Activated CD4-positive, CD25-positive, alpha-beta regulatory T cell treated with anti-CD3 and anti-CD28 coated beads, Interleukin-2, amount 50 U/mL, for 72 hours (primary cell): ENCODE data around the gene SET.

Experiments
- DNase-seq: peaks from one replicate; pipeline ENCODE4 v3.0.0; 2021

The SET gene

GRCh38 chr9:128713941-128714573 is 25.0 kb downstream of the SET start:
- DNase-seq = no peak

GRCh38 chr9:128714586-128715435 is 25.8 kb downstream of the SET start:
- no peak for DNase-seq

DNA sequence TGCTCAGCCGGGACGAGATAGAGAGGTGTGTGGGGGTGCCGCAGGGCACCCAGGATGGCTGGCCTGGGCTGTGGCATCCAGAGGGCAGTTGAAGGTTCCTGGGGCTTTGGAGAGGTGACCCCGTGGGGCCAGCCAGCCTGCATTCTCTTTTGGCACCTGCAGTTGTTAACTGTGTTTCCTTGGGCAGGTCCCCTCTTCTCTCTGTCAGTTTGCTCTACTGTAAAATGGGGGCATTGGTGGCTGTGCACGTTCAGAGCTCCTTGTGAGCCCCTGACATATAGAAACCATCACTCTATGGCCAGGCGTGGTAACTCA is 26.4 kb downstream of the SET start:
- no peak for DNase-seq

GRCh38 chr9:128716581-128717254 is 27.7 kb downstream of the SET start:
- DNase-seq = no peak

GRCh38 chr9:128718047-128718446 is 29.0 kb downstream of the SET start:
- DNase-seq = no peak

DNA sequence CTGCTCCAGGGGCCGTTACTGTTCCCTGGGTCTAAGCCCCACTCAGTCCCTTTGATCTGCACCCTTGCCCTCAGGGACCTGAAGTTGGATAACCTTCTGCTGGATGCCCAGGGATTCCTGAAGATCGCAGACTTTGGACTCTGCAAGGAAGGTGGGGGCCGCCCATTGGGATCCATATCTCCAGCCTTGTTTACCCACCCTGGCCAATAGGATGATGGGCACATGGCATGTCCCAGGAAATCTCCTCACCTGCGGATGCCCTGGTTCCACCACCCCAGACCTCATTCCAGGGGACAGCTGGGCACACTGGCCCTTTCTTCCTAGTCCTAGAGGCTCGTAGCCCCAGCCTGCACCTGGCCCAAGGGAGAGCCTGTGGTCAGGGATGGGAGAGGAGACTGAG is 29.5 kb downstream of the SET start:
- no peak for DNase-seq

- DNase-seq = no peak
These were observed 31.0 kb downstream of the SET start for GRCh38 chr9:128719919-128720605.

GRCh38 chr9:128720841-128721486 is 31.9 kb downstream of the SET start:
- DNase-seq = no peak

GRCh38 chr9:128721487-128722010 is 32.5 kb downstream of the SET start:
- DNase-seq = no peak

GRCh38 chr9:128722380-128723351 is 33.6 kb downstream of the SET start:
- no peak for DNase-seq

GRCh38 chr9:128723352-128723865 is 34.4 kb downstream of the SET start:
- no peak for DNase-seq

DNA sequence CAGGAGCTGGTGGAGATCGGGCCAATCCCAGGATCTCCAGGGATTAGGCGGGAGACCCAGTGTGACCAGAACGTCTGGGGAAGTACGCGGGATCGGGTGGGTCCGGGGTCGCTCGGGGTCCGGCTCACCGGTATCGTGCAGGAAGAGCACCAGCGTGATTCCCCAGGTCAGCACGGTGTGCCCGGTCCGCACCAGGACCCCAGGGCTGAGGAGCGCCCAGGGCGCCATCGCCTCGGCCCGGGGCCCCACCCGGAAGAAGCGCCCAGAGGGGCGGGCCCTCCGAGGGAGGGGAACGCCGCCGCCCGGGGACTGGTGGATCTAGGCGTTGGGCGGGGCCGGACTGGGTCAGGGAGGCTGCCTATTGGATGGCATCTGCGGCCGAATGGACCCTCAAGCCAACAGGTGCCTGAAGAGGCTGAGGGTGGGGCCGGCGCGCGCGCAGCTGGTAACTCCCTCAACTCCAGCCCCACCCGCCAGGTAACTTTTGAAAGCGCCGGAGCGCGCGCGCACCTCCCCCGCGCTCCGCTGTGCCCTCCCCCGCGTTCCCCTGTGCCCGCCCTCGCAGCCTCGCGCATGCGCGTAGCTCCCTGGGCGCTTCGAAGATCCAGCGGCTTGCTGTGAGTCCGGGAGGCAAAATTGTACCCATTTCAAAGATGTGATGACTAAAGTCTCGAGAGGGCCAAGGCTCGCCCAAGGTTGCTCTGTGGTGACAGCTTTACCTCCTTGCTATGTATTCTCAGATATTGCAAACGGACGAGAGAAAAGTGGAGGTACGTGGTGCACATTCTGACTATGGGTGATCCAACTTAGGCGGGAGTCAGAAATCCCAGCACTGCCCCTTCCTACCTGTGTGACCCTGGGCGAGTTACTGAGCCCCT is 35.1 kb downstream of the SET start, which contains the start of gene ZDHHC12:
Gene ZDHHC12, minus strand, starts transcription at position 262 of the 878 bp plus-strand sequence. Its CDS starts 34 bp downstream, at position 228.
- peak; percentile 98 for DNase-seq

DNA sequence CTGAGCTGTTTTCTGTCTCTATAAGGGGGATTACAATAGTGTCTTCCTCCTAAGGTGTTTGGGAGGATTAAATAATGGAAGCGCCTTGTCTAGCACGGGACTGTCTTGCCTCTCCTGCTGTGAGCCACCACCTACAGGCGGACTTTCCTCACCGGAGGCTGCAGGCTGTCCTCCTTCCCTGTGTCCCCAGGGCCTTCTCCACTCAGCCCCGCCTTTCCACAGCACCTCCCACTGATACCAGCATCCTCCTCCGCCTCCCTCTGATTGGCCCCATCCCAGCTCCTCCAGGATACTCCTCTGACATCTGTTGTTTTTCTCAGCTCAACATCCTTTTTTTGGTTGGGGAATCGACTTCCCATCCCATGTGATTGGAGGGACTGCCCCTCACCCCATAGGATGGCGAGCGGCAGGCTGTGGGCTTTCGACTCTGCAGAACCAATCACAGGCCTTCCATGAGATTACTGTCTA is 35.8 kb downstream of the SET start:
- peak; percentile 52 for DNase-seq

- no peak for DNase-seq
These were observed 38.7 kb downstream of the SET start for GRCh38 chr9:128727640-128728248.

GRCh38 chr9:128728298-128728697 is 39.3 kb downstream of the SET start:
- DNase-seq = no peak

GRCh38 chr9:128729302-128729701 is 40.3 kb downstream of the SET start:
- DNase-seq = no peak

DNA sequence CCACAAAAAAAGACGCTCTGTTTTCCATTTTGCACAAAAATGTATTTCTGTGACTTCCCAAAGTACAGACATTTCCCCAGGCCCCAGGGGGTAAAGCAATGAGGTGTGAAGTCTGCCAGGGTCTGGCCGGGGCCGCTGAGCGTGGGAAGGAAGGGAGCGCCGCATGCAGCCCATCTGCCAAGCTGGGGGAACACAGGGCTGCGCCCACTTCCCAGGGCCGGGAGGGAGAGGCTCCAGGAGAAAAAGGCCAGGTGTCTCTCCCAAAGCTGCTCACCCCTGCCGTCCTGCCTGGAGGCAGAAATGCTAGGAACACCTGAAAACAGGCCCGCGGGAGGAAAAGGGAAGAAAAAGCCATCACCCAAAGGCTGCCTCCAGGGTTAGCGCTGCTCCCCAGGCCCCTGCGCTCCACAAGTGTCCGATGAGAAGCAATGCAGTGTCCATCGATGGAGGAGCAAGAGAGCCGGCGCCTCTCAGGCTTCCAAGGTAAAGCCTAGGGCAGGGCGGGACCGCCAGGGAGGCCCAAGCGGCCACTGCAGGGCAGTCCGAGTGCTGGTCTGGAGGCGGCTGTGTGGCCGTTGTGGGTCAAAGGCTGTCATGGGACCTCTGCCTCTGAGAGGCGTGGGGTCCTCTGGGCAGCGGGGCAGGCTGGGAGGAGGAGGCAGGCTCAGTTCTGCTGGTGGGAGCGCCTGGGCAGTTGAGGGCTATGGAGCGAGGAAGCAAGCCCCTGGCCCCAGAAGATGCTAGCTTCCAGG is 40.9 kb downstream of the SET start:
- no peak for DNase-seq

DNA sequence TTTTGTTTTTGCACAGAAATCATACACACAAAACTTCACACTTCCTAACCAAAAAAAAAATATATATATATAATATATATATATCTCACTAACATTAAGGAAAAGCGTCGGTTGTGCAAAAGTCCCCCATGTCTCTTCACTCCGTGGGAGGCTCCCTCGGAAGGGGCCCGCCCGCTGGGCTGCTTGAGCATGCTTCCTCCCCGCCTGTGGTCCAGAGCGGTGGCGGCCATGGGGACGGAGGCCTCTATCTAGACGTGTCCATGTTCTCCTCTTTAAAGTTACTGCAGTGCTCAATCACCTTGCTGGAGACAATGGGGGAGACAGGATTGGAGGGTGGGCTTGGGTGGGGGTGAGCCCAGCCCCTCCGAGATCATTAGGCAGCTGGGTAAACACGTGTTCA is 42.1 kb downstream of the SET start:
- DNase-seq = no peak

GRCh38 chr9:128731691-128732090 is 42.7 kb downstream of the SET start:
- DNase-seq = no peak
